CD14-positive monocyte (primary cell): ENCODE data around the gene SLC26A1. TPM values are rescaled to one million over a fixed set of nuclear protein-coding genes. Genes with fewer than 3 reads are reported as not detected.

Source experiments
- DNase-seq, 3 donors: peaks; one replicate each; pipeline ENCODE4 v3.0.0-alpha.2; 2011 to 2022
- H2AFZ ChIP-seq: 2 replicates; pipeline ENCODE4 v1.6.0; 2012; ENCODE audit warnings: mild to moderate bottlenecking, low read depth, low read length, inconsistent platforms; ENCODE audit not compliant: insufficient read depth, poor library complexity, severe bottlenecking
- H3K27ac ChIP-seq, 2 donors: 1 replicate in 1 of 2; 2 replicates in 1 of 2; pipeline ENCODE4 v1.5.1; 2012 to 2013; ENCODE audit warnings: low read length in 2 of 2, control low read depth in 1 of 2, inconsistent platforms in 1 of 2, low read depth in 1 of 2, mild to moderate bottlenecking in 1 of 2
- H3K27me3 ChIP-seq, 2 donors: one replicate each; pipeline versions ENCODE4 v1.6.0 to v1.6.1; 2011 to 2013; ENCODE audit warnings: low read length in 2 of 2; ENCODE audit not compliant: control insufficient read depth in 2 of 2, insufficient read depth in 2 of 2
- H3K36me3 ChIP-seq, 2 donors: replicated peaks in 1 of 2; 1 replicate in 1 of 2; 2 replicates in 1 of 2; pipeline versions ENCODE4 v1.5.1 to v1.6.1; 2012 to 2013; ENCODE audit warnings: low read length in 2 of 2, control low read depth in 1 of 2, inconsistent platforms in 1 of 2, mild to moderate bottlenecking in 1 of 2; ENCODE audit not compliant: insufficient read depth in 2 of 2, control insufficient read depth in 1 of 2
- H3K4me1 ChIP-seq, 2 donors: 1 replicate in 1 of 2; 2 replicates in 1 of 2; pipeline versions ENCODE4 v1.5.1 to v1.6.1; 2012 to 2013; ENCODE audit warnings: low read length in 2 of 2, control low read depth in 1 of 2, inconsistent platforms in 1 of 2, mild to moderate bottlenecking in 1 of 2, moderate library complexity in 1 of 2; ENCODE audit not compliant: insufficient read depth in 2 of 2, control insufficient read depth in 1 of 2
- H3K4me2 ChIP-seq: replicated peaks from 2 replicates; pipeline ENCODE3; 2012; ENCODE audit warnings: low read length, moderate library complexity, mild to moderate bottlenecking; ENCODE audit not compliant: poor library complexity, severe bottlenecking; ENCODE audit errors: extremely low read depth
- H3K4me3 ChIP-seq, 3 experiments: fragments of 200-600 bp in 1 of 3; sonication (generic) in 1 of 3; replicated peaks in 1 of 3; 1 replicate in 2 of 3; 2 replicates in 1 of 3; pipeline ENCODE4 v1.5.1; 2011 to 2013; ENCODE audit warnings: low read length in 3 of 3, mild to moderate bottlenecking in 3 of 3, control low read depth in 2 of 3, low read depth in 2 of 3, inconsistent platforms in 1 of 3, moderate library complexity in 1 of 3
- H3K79me2 ChIP-seq: 2 replicates; pipeline ENCODE4 v1.6.0; 2012; ENCODE audit warnings: mild to moderate bottlenecking, control low read depth, inconsistent platforms, low read length, moderate library complexity; ENCODE audit not compliant: insufficient read depth
- H3K9ac ChIP-seq: 2 replicates; pipeline ENCODE4 v1.6.0; 2017; ENCODE audit warnings: low read length, mild to moderate bottlenecking; ENCODE audit not compliant: insufficient read depth, poor library complexity, severe bottlenecking
- H3K9me3 ChIP-seq, 2 donors: replicated peaks in 1 of 2; 1 replicate in 1 of 2; 2 replicates in 1 of 2; pipeline versions ENCODE4 v1.5.1 to v1.6.1; 2012 to 2013; ENCODE audit warnings: low read length in 2 of 2, control low read depth in 1 of 2; ENCODE audit not compliant: control insufficient read depth in 1 of 2, insufficient read depth in 1 of 2
- H4K20me1 ChIP-seq: 2 replicates; pipeline ENCODE4 v1.6.0; 2012; ENCODE audit warnings: mild to moderate bottlenecking, low read length, control low read depth, moderate library complexity; ENCODE audit not compliant: insufficient read depth
- H3K27ac Mint-ChIP-seq, 7 donors: one replicate each; pipeline ENCODE4 v1.8.0; 2020; ENCODE audit warnings: mild to moderate bottlenecking in 7 of 7, mixed read lengths in 7 of 7, moderate library complexity in 6 of 7, inconsistent platforms in 2 of 7
- H3K27me3 Mint-ChIP-seq, 3 donors: one replicate each; pipeline ENCODE4 v1.8.0; 2021 to 2022; ENCODE audit warnings: low read depth in 3 of 3, mild to moderate bottlenecking in 3 of 3, mixed read lengths in 3 of 3, moderate library complexity in 3 of 3, inconsistent platforms in 1 of 3
- H3K36me3 Mint-ChIP-seq, 2 donors: one replicate each; pipeline ENCODE4 v1.8.0; 2020; ENCODE audit warnings: mixed read lengths in 2 of 2, inconsistent platforms in 1 of 2, mild to moderate bottlenecking in 1 of 2
- H3K4me1 Mint-ChIP-seq: one replicate; pipeline ENCODE4 v1.8.0; 2020; ENCODE audit warnings: mild to moderate bottlenecking, mixed read lengths
- H3K4me3 Mint-ChIP-seq, 2 donors: one replicate each; pipeline ENCODE4 v1.8.0; 2020; ENCODE audit warnings: mild to moderate bottlenecking in 2 of 2, mixed read lengths in 2 of 2, moderate library complexity in 1 of 2
- H3K9me3 Mint-ChIP-seq, 7 donors: one replicate each; pipeline ENCODE4 v1.8.0; 2020 to 2022; ENCODE audit warnings: mixed read lengths in 7 of 7, mild to moderate bottlenecking in 6 of 7, moderate library complexity in 6 of 7, inconsistent platforms in 2 of 7
- WGBS: methylation state at CpG from one replicate; pipeline ENCODE4 v1.1.5; 2013; ENCODE audit warnings: missing lambda C conversion rate; ENCODE audit not compliant: insufficient coverage; 5-methylcytosine and 5-hydroxymethylcytosine counted together
- intact Hi-C, 2 donors: fragments of 100-400 bp; cut with micrococcal nuclease; formaldehyde crosslinking; loops; one replicate each; pipeline versions ENCODE4 v1.15.0 to v1.15.1; 2023
- polyA plus RNA-seq, 3 donors: library from polyadenylated mRNA; depleted of rRNA in 1 of 3; unstranded in 2 of 3; stranded (reverse) in 1 of 3; fragments of 300-500 nt in 2 of 3; fragments of >200 nt in 1 of 3; fragmentation: Illumina TruSeq in 2 of 3; gene quantifications; 1 replicate in 2 of 3; 2 replicates in 1 of 3; pipeline ENCODE4 v1.2.3, GENCODE V29; 2012 to 2021
- TF ChIP-seq, protein P1 (sequence below): fragments of 200-600 bp; IDR thresholded peaks from one replicate; pipeline ENCODE4 v1.8.0; 2022; ENCODE audit warnings: antibody characterized with exemption, mild to moderate bottlenecking

SLC26A1 gene
- polyA plus RNA-seq, 3 donors, result 0.16 to 0.37 (median 0.18) TPM

DNA sequence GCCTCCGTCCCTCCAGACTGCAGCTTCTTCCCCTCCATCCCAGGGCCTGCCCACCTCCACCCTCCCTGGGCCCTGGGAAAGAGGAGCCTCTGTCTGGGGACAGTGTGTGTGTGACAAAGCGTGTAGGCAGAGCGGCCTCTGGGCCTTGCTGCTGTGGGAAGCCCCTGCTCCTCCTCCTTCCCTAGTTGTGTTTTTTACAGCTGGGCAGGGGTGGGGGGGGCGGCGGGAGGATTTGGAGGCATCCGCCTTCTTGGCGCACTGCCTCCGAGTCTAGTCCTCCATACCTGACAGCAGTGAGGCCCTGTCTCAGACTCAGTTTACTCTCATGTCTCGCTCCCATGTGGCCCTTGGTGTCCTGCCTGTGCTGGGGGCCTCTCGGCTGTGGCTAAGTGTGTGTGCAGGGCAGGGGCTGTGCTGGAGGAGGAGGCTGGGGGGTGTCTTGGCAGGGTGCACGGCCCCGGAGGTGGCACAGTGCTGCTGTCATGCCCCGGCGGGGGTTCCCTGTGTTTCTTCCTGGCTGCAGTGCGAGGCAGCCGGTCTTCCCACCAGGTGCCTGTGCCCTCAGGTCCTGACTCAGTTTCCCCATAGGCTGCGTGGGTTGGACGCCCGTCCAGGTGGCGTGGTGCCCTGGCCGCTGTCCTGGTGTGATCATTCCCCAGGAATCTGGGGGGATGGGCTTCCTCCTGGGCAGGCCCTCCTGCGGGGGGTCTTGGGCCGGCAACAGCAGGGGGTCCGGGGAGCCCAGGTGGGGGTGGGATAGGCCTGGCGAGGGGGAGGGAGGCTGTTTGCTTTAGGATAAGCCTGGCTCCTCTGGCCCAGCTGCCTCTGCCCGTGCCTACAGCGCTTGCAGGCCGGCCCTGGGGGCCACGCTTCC lies 25.2 kb upstream of the SLC26A1 start:
- intact Hi-C loops, result no loop called here
- no peaks in the 10 kb centered on the region for H4K20me1 ChIP-seq
- Mint-ChIP-seq H3K4me3 (no peak overlapping the region), H3K9me3 (no peaks in the 10 kb centered on the region), H3K36me3 (no peaks in the 10 kb centered on the region), H3K4me1 (peaks cover 7% of the 10 kb centered on the region), H3K27me3 (peaks cover 0 to 3% (median 1%) of the 10 kb centered on the region in 3 donors), H3K27ac (no peak overlapping the region)
- peaks cover 0 to 13% of the 10 kb centered on the region in 2 donors for H3K4me1 ChIP-seq
- no peaks in the 10 kb centered on the region for H3K27me3 ChIP-seq
- no peak overlapping the region for H3K9ac ChIP-seq
- no peaks in the 10 kb centered on the region for H3K36me3 ChIP-seq
- no peaks in the 10 kb centered on the region for H3K9me3 ChIP-seq
- H3K79me2 ChIP-seq, result no peaks in the 10 kb centered on the region
- H2AFZ ChIP-seq, result no peak overlapping the region
- no peak for DNase-seq
- TF ChIP-seq, protein P1, sequence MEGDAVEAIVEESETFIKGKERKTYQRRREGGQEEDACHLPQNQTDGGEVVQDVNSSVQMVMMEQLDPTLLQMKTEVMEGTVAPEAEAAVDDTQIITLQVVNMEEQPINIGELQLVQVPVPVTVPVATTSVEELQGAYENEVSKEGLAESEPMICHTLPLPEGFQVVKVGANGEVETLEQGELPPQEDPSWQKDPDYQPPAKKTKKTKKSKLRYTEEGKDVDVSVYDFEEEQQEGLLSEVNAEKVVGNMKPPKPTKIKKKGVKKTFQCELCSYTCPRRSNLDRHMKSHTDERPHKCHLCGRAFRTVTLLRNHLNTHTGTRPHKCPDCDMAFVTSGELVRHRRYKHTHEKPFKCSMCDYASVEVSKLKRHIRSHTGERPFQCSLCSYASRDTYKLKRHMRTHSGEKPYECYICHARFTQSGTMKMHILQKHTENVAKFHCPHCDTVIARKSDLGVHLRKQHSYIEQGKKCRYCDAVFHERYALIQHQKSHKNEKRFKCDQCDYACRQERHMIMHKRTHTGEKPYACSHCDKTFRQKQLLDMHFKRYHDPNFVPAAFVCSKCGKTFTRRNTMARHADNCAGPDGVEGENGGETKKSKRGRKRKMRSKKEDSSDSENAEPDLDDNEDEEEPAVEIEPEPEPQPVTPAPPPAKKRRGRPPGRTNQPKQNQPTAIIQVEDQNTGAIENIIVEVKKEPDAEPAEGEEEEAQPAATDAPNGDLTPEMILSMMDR, result no peak
- H3K4me3 ChIP-seq, result no peak overlapping the region
- H3K4me2 ChIP-seq, result no peak overlapping the region
- H3K27ac ChIP-seq, result no peak overlapping the region
- 98% methylated on average over 21 of the region's 29 CpGs for WGBS

DNA sequence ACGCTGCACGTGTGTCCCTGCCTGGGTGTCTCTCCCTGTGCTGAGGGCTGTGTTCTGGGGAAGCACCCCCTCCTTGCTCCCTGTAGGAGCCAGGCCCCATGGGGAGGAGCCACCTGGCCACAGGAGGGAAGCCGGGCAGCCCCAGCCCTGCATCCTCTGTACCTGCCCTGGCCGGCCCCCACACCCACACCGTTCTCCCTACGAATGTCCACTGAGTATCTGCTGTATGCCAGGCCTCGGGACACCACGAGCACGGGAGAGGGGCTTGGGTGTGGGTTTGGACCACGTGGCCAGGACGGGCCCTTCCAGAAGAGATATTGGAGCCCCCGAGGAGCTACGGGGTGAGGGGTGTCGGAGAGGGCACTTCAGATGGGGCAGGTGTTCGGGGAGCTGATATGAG lies 24.5 kb upstream of the SLC26A1 start:
- Histone ChIP-seq H3K9me3 (no peaks in the 10 kb centered on the region), H3K4me1 (peaks cover 0 to 18% of the 10 kb centered on the region in 2 donors), H4K20me1 (peaks cover under 1% of the 10 kb centered on the region), H3K36me3 (no peaks in the 10 kb centered on the region), H3K27me3 (peaks cover 0 to 4% of the 10 kb centered on the region in 2 donors), H3K9ac (no peak overlapping the region), H3K4me2 (no peak overlapping the region), H3K4me3 (no peak overlapping the region), H3K27ac (no peak overlapping the region), H2AFZ (no peak overlapping the region), H3K79me2 (no peaks in the 10 kb centered on the region)
- H3K27ac Mint-ChIP-seq, result no peak overlapping the region
- intact Hi-C loops, result no loop called here
- H3K9me3 Mint-ChIP-seq, result no peaks in the 10 kb centered on the region
- TF ChIP-seq, protein P1, result no peak
- H3K4me3 Mint-ChIP-seq, result no peak overlapping the region
- no peaks in the 10 kb centered on the region for H3K36me3 Mint-ChIP-seq
- WGBS, result 98% methylated on average over 8 of the region's 15 CpGs
- no peak for DNase-seq
- H3K27me3 Mint-ChIP-seq, result peaks cover 0 to 5% (median 4%) of the 10 kb centered on the region in 3 donors
- peaks cover 7% of the 10 kb centered on the region for H3K4me1 Mint-ChIP-seq
